PC-3 (cell line): ENCODE results near the gene SKAP1.

Source experiments
- CTCF ChIP-seq: fragments of 300-600 bp; sonication (generic); conservative IDR thresholded peaks from 2 replicates; pipeline ENCODE4 v1.5.1; 2017; ENCODE audit warnings: antibody characterized with exemption, low read depth, mild to moderate bottlenecking, low read length
- EZH2 ChIP-seq: fragments of 300-600 bp; sonication (generic); IDR thresholded peaks from one replicate; pipeline ENCODE4 v1.6.1; 2017; ENCODE audit warnings: antibody characterized with exemption, mild to moderate bottlenecking, low read length; ENCODE audit not compliant: unreplicated experiment
- EZH2phosphoT487 ChIP-seq: fragments of 300-600 bp; sonication (generic); IDR thresholded peaks from 2 replicates; pipeline ENCODE4 v1.6.1; 2018; ENCODE audit warnings: mild to moderate bottlenecking, antibody characterized with exemption, low read length, borderline replicate concordance

GRCh38 chr17:48427598-48427997 is 2.4 kb downstream of the SKAP1 start:
- TF ChIP-seq CTCF (no peak), EZH2 (no peak), EZH2phosphoT487 (no peak)
